HG03064 (cell line): Measurements from ENCODE around the gene RDH5.

Experiments
- ATAC-seq: cut with Tn5 transposase; IDR thresholded peaks from one replicate; pipeline ENCODE4 v1.9.1; 2021; ENCODE audit warnings: low read depth; ENCODE audit not compliant: unreplicated experiment

RDH5 gene

GRCh38 chr12:55711786-55712553 is 8.2 kb upstream of the RDH5 start:
- ATAC-seq: no peak

GRCh38 chr12:55712700-55713415 is 7.3 kb upstream of the RDH5 start:
- ATAC-seq: no peak

GRCh38 chr12:55713721-55714120 is 6.5 kb upstream of the RDH5 start:
- no peak for ATAC-seq

GRCh38 chr12:55715169-55715764 is 4.9 kb upstream of the RDH5 start:
- no peak for ATAC-seq

- ATAC-seq: peak; percentile 84
Observed at GRCh38 chr12:55715833-55716581, 4.2 kb upstream of the RDH5 start, which contains the start of gene BLOC1S1. TSS of gene BLOC1S1 (plus strand) at chr12:55716046. CDS start at chr12:55716052, 6 bp downstream.

GRCh38 chr12:55716582-55716957 is 3.6 kb upstream of the RDH5 start:
- no peak for ATAC-seq

- no peak for ATAC-seq
Observed at GRCh38 chr12:55717011-55718007, 2.9 kb upstream of the RDH5 start.

GRCh38 chr12:55718015-55718414 is 2.2 kb upstream of the RDH5 start:
- no peak for ATAC-seq

- ATAC-seq: no peak
Observed at GRCh38 chr12:55718624-55719275, 1.4 kb upstream of the RDH5 start.

GRCh38 chr12:55719371-55719770 is 822 bp upstream of the RDH5 start:
- no peak for ATAC-seq

- ATAC-seq: no peak
Observed at GRCh38 chr12:55720894-55721444, 776 bp downstream of the RDH5 start.

- ATAC-seq: no peak
Observed at GRCh38 chr12:55721601-55722213, 1.5 kb downstream of the RDH5 start.

- ATAC-seq: no peak
Observed at GRCh38 chr12:55722948-55723347, 2.8 kb downstream of the RDH5 start.

GRCh38 chr12:55723516-55724225 is 3.5 kb downstream of the RDH5 start:
- ATAC-seq: no peak

- no peak for ATAC-seq
Observed at GRCh38 chr12:55724226-55724939, 4.2 kb downstream of the RDH5 start.

- no peak for ATAC-seq
Observed at GRCh38 chr12:55724940-55725309, 4.7 kb downstream of the RDH5 start.

- ATAC-seq: no peak
Observed at GRCh38 chr12:55725556-55725955, 5.4 kb downstream of the RDH5 start.
